H1 (cell line): ENCODE data around the gene DZIP1L. TPM values are rescaled to one million over a fixed set of nuclear protein-coding genes. Genes with fewer than 3 reads are reported as not detected.

Source experiments
- CTCF ChIA-PET: fragments of 300-600 bp; sonication (Branson Sonifier 250); formaldehyde crosslinking; loops from one replicate; lab custom pipeline; 2021; ENCODE audit not compliant: partially characterized antibody; lab: Charles Lee
- POLR2A ChIA-PET: fragments of 300-600 bp; sonication (Branson Sonifier 250); formaldehyde crosslinking; loops from one replicate; lab custom pipeline; 2021; ENCODE audit warnings: inconsistent platforms; ENCODE audit not compliant: partially characterized antibody; lab: Charles Lee
- DNase-seq, 2 experiments: peaks; one replicate each; pipeline versions ENCODE4 v3.0.0 to v3.0.0-alpha.2; 2010 to 2022; ENCODE audit warnings: low spot score in 2 of 2, low read depth in 1 of 2, mixed read lengths in 1 of 2
- FAIRE-seq: peaks from 2 replicates; lab custom pipeline; 2011; peaks lifted over from hg19 to GRCh38; lab: Jason Lieb, UNC
- H2AFZ ChIP-seq: 2 replicates; pipeline ENCODE4 v1.8.1; 2012; ENCODE audit warnings: low read length, inconsistent platforms
- H2AK5ac ChIP-seq: 2 replicates; pipeline ENCODE4 v1.6.1; 2013; ENCODE audit warnings: low read depth, low read length
- H2BK120ac ChIP-seq: replicated peaks from 2 replicates; pipeline ENCODE3; 2013; ENCODE audit warnings: low read depth, low read length, inconsistent platforms
- H2BK12ac ChIP-seq: 2 replicates; pipeline ENCODE4 v1.6.1; 2013; ENCODE audit warnings: low read depth, low read length
- H2BK15ac ChIP-seq: 2 replicates; pipeline ENCODE4 v1.6.1; 2013; ENCODE audit warnings: low read length
- H2BK20ac ChIP-seq: 2 replicates; pipeline ENCODE4 v1.6.1; 2013; ENCODE audit warnings: low read length
- H2BK5ac ChIP-seq: 2 replicates; pipeline ENCODE4 v1.6.1; 2013; ENCODE audit warnings: low read depth, low read length
- H3K14ac ChIP-seq: 2 replicates; pipeline ENCODE4 v1.6.1; 2013; ENCODE audit warnings: inconsistent platforms; ENCODE audit not compliant: insufficient read length
- H3K18ac ChIP-seq: 2 replicates; pipeline ENCODE4 v1.6.1; 2013; ENCODE audit warnings: low read length; ENCODE audit errors: extremely low read depth
- H3K23ac ChIP-seq: 2 replicates; pipeline ENCODE4 v1.6.1; 2013; ENCODE audit warnings: inconsistent platforms; ENCODE audit not compliant: insufficient read length
- H3K23me2 ChIP-seq: 2 replicates; pipeline ENCODE4 v1.6.1; 2013; ENCODE audit warnings: low read depth, low read length
- H3K27ac ChIP-seq: 2 replicates; pipeline ENCODE4 v1.6.1; 2011; ENCODE audit warnings: low read depth, low read length, inconsistent platforms
- H3K27me3 ChIP-seq, 4 experiments: replicated peaks in 1 of 4; 1 replicate in 1 of 4; 2 replicates in 3 of 4; pipeline versions ENCODE4 v1.6.1 to v1.8.1; 2011 to 2013; ENCODE audit warnings: low read length in 3 of 4, mild to moderate bottlenecking in 3 of 4, inconsistent platforms in 2 of 4, mixed read lengths in 2 of 4, moderate library complexity in 1 of 4; ENCODE audit not compliant: control insufficient read depth in 3 of 4, insufficient read depth in 3 of 4; ENCODE audit errors: extremely low read depth in 1 of 4
- H3K36me3 ChIP-seq, 4 experiments: 2 replicates each; pipeline versions ENCODE4 v1.6.1 to v1.8.1; 2011 to 2013; ENCODE audit warnings: mild to moderate bottlenecking in 4 of 4, low read length in 3 of 4, moderate library complexity in 2 of 4, control low read depth in 1 of 4, inconsistent platforms in 1 of 4; ENCODE audit not compliant: insufficient read depth in 4 of 4, control insufficient read depth in 2 of 4
- H3K4ac ChIP-seq: replicated peaks from 2 replicates; pipeline ENCODE3; 2013; ENCODE audit warnings: low read length, low read depth, mixed read lengths, inconsistent platforms; ENCODE audit not compliant: insufficient read length
- H3K4me1 ChIP-seq, 4 experiments: replicated peaks in 1 of 4; 1 replicate in 1 of 4; 2 replicates in 3 of 4; pipeline versions ENCODE4 v1.6.1 to v1.8.1; 2011 to 2013; ENCODE audit warnings: low read length in 3 of 4, inconsistent platforms in 2 of 4, mixed read lengths in 1 of 4; ENCODE audit not compliant: insufficient read depth in 4 of 4, control insufficient read depth in 3 of 4
- H3K4me2 ChIP-seq, 2 experiments: 2 replicates each; pipeline versions ENCODE4 v1.6.1 to v1.8.1; 2011 to 2013; ENCODE audit warnings: low read depth in 2 of 2, low read length in 2 of 2, control low read depth in 1 of 2, inconsistent platforms in 1 of 2, mild to moderate bottlenecking in 1 of 2; ENCODE audit not compliant: insufficient read depth in 1 of 2
- H3K4me3 ChIP-seq, 4 experiments: fragments of 200-600, 300-600 bp in 1 of 4; sonication (generic), shearing (Covaris generic), sonication (Bioruptor Twin) in 1 of 4; 2 replicates each; pipeline versions ENCODE4 v1.5.1 to v1.8.1; 2011 to 2016; ENCODE audit warnings: low read length in 4 of 4, low read depth in 3 of 4, control low read depth in 2 of 4, inconsistent platforms in 2 of 4, mild to moderate bottlenecking in 2 of 4, mixed read lengths in 1 of 4, moderate library complexity in 1 of 4; ENCODE audit not compliant: insufficient read depth in 2 of 4; ENCODE audit errors: extremely low read depth in 1 of 4
- H3K56ac ChIP-seq: replicated peaks from 2 replicates; pipeline ENCODE3; 2013; ENCODE audit warnings: low read depth, mild to moderate bottlenecking, mixed read lengths, low read length, inconsistent platforms; ENCODE audit not compliant: insufficient read length
- H3K79me1 ChIP-seq: 2 replicates; pipeline ENCODE4 v1.6.1; 2013; ENCODE audit warnings: low read depth, low read length, control low read depth
- H3K79me2 ChIP-seq, 2 experiments: 2 replicates each; pipeline versions ENCODE4 v1.6.1 to v1.8.1; 2012 to 2013; ENCODE audit warnings: low read length in 2 of 2, mild to moderate bottlenecking in 2 of 2, inconsistent platforms in 1 of 2; ENCODE audit not compliant: insufficient read depth in 2 of 2, control insufficient read depth in 1 of 2
- H3K9ac ChIP-seq, 4 experiments: replicated peaks in 1 of 4; 1 replicate in 1 of 4; 2 replicates in 3 of 4; pipeline versions ENCODE4 v1.6.1 to v1.8.1; 2011 to 2013; ENCODE audit warnings: low read depth in 3 of 4, low read length in 3 of 4, control low read depth in 2 of 4, mild to moderate bottlenecking in 2 of 4, moderate library complexity in 2 of 4, inconsistent platforms in 1 of 4; ENCODE audit errors: extremely low read depth in 1 of 4
- H3K9me3 ChIP-seq, 2 experiments: 2 replicates each; pipeline versions ENCODE4 v1.6.1 to v1.8.1; 2012 to 2013; ENCODE audit warnings: mild to moderate bottlenecking in 2 of 2, moderate library complexity in 2 of 2, control low read depth in 1 of 2, inconsistent platforms in 1 of 2, low read depth in 1 of 2, low read length in 1 of 2, mixed read lengths in 1 of 2; ENCODE audit not compliant: insufficient read depth in 2 of 2
- H4K20me1 ChIP-seq, 2 experiments: replicated peaks in 1 of 2; 2 replicates each; pipeline versions ENCODE3 to v1.8.1; 2011 to 2013; ENCODE audit warnings: inconsistent platforms in 2 of 2, low read length in 2 of 2, mild to moderate bottlenecking in 1 of 2; ENCODE audit not compliant: insufficient read depth in 2 of 2, control insufficient read depth in 1 of 2
- H4K5ac ChIP-seq: 2 replicates; pipeline ENCODE4 v1.6.1; 2013; ENCODE audit warnings: low read length, low read depth, mixed read lengths, inconsistent platforms; ENCODE audit not compliant: insufficient read length
- H4K8ac ChIP-seq: 2 replicates; pipeline ENCODE4 v1.8.0; 2013; ENCODE audit warnings: mild to moderate bottlenecking, moderate library complexity, low read length, inconsistent platforms; ENCODE audit not compliant: insufficient read depth; ENCODE audit errors: extremely low read depth
- H4K91ac ChIP-seq: replicated peaks from 2 replicates; pipeline ENCODE3; 2013; ENCODE audit warnings: low read length, mixed read lengths, inconsistent platforms; ENCODE audit not compliant: insufficient read length
- EGR1 ChIP-seq: IDR thresholded peaks from 2 replicates; pipeline ENCODE4 v1.6.1; 2011; ENCODE audit warnings: low read depth, low read length, borderline replicate concordance
- HDAC6 ChIP-seq: IDR thresholded peaks from one replicate; pipeline ENCODE4 v1.7.1; 2012; ENCODE audit warnings: low read depth, mild to moderate bottlenecking, inconsistent platforms, low read length, moderate library complexity
- KDM1A ChIP-seq: fragments of 200-600, 300-600 bp; sonication (generic); IDR thresholded peaks from 2 replicates; pipeline ENCODE4 v1.7.1; 2016; ENCODE audit warnings: mild to moderate bottlenecking, low read length, borderline replicate concordance
- NANOG ChIP-seq: IDR thresholded peaks from 2 replicates; pipeline ENCODE4 v1.6.1; 2011; ENCODE audit warnings: low read length, low read depth, mild to moderate bottlenecking, inconsistent platforms; ENCODE audit not compliant: insufficient read depth, poor library complexity, severe bottlenecking
- TAF1 ChIP-seq: IDR thresholded peaks from 2 replicates; pipeline ENCODE4 v1.6.1; 2011; ENCODE audit warnings: mild to moderate bottlenecking, low read depth, low read length
- WGBS, 2 experiments: shearing (Covaris generic) in 1 of 2; methylation state at CpG; one replicate each; pipeline versions ENCODE4 v1.1.6 to v1.1.7; 2013 to 2015; ENCODE audit warnings: low lambda C conversion rate in 2 of 2, mixed read lengths in 2 of 2, inconsistent platforms in 1 of 2, low coverage in 1 of 2, missing lambda C conversion rate in 1 of 2; ENCODE audit not compliant: insufficient replicate concordance in 2 of 2, insufficient coverage in 1 of 2, insufficient read length in 1 of 2; ENCODE audit errors: extremely low coverage in 1 of 2, missing lambda C conversion rate in 1 of 2; 5-methylcytosine and 5-hydroxymethylcytosine counted together
- polyA plus RNA-seq, 7 experiments: library from polyadenylated mRNA; depleted of rRNA in 3 of 7; stranded (reverse) in 5 of 7; unstranded in 2 of 7; fragments of >200 nt in 5 of 7; fragments of 200-250 nt in 2 of 7; gene quantifications; 1 replicate in 5 of 7; 2 replicates in 1 of 7; 4 replicates in 1 of 7; pipeline versions ENCODE4 v1.2.1 to v1.2.3, GENCODE V29; 2011 to 2013; ENCODE audit warnings: missing spikeins in 2 of 7, mixed read lengths in 2 of 7
- total RNA-seq: library from RNA; stranded (reverse); fragmentation: NEBNext Ultra II Directional; extraction: Animal tissue kit (Norgen Biotek cat#: 25700); gene quantifications from 2 replicates; pipeline ENCODE4 v1.2.1, GENCODE V29; 2021

DZIP1L gene
- total and polyA plus RNA-seq, 2 of the 8 experiments (the other 6 are each of a cell fraction or from before 2014, with no cell fraction given) = 6.5 to 8.3 TPM

DNA sequence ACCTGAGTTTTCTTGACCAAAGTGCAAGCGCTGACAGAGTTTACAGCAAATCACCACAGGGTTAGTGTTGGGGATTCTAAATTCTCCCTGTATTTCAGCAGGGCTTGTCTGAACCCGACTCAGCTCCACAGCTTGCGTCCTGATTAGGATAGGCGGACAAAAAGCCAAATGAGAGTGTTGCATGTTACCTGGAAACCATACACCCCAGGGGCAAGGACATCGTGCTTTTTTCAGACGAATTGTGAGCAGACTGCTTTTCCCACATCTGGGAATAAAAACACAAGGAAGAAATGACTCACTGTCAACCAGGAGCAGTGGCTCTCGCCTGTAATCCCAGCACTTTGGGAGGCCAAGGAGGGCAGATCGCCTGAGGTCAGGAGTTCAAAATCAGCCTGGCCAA is 3.0 kb downstream of the DZIP1L start:
- H4K8ac ChIP-seq = no peak overlapping the region
- peaks cover 10% of the 10 kb centered on the region for H3K23me2 ChIP-seq
- H3K36me3 ChIP-seq = no peaks in the 10 kb centered on the region
- TF ChIP-seq HDAC6 (no peak), NANOG (no peak), KDM1A (no peak), EGR1 (no peak), TAF1 (no peak)
- no peak overlapping the region for H2AFZ ChIP-seq
- no peak overlapping the region for H3K9ac ChIP-seq
- H3K79me2 ChIP-seq = peaks cover 0 to 8% of the 10 kb centered on the region in 2 experiments; a peak in 2 of 4 replicates
- H3K27me3 ChIP-seq = no peaks in the 10 kb centered on the region
- H3K4ac ChIP-seq = no peak overlapping the region
- no peak overlapping the region for H2BK12ac ChIP-seq
- H3K9me3 ChIP-seq = no peaks in the 10 kb centered on the region
- no peak overlapping the region for H4K5ac ChIP-seq
- H2BK5ac ChIP-seq = no peak overlapping the region
- no peak overlapping the region for H3K4me2 ChIP-seq
- no peak overlapping the region for H3K27ac ChIP-seq
- H4K20me1 ChIP-seq = peaks cover 0 to 4% of the 10 kb centered on the region in 2 experiments
- H3K56ac ChIP-seq = no peak overlapping the region
- no peak for FAIRE-seq
- DNase-seq = no peak
- 95% methylated on average over 8 of the region's 8 CpGs; no CpG with 5 or more reads in 1 of the 2 experiments for WGBS, 2 experiments
- H3K4me3 ChIP-seq = no peak overlapping the region
- no peak overlapping the region for H2AK5ac ChIP-seq
- H3K14ac ChIP-seq = no peak overlapping the region
- no peak overlapping the region; the same call in 1 of the 2 replicates for H3K18ac ChIP-seq
- ChIA-PET CTCF (interaction anchor here (0.6 to 3.9 kb wide), 8 partner anchors 10 to 79 kb away, joined by 3 to 27 read pairs (median 4); no protein-coding TSS in a partner anchor), POLR2A (interaction anchor here (1.5 to 2.0 kb wide), 2 partner anchors 10 to 63 kb away, joined by 3 to 5 read pairs; partner anchors contain the start of gene DBR1)
- no peak overlapping the region for H2BK20ac ChIP-seq
- H3K79me1 ChIP-seq = peaks cover 2% of the 10 kb centered on the region; the same call in 1 of the 2 replicates
- H2BK120ac ChIP-seq = no peak overlapping the region
- H4K91ac ChIP-seq = no peak overlapping the region
- H3K4me1 ChIP-seq = peaks cover 2 to 13% (median 8%) of the 10 kb centered on the region in 4 experiments; a peak in 6 of 7 replicates
- no peak overlapping the region for H3K23ac ChIP-seq
- no peak overlapping the region for H2BK15ac ChIP-seq
